A549 (cell line): ENCODE results near the gene RAET1L. TPM values are rescaled to one million over a fixed set of nuclear protein-coding genes. Genes with fewer than 3 reads are reported as not detected.

ENCODE experiments used
- ATAC-seq, 2 experiments: fragments of 200-7000 bp in 1 of 2; fragments of >200 bp in 1 of 2; cut with Nextera tagmentation in 1 of 2; cut with Tn5 transposase in 1 of 2; 3 replicates each; pipeline versions ENCODE4 v1.8.0 to v1.9.1; 2018 to 2020; ENCODE audit warnings: mild to moderate bottlenecking in 1 of 2, moderate library complexity in 1 of 2
- CTCF ChIA-PET: fragments of 300-600 bp; sonication (Branson Sonifier 250); formaldehyde crosslinking; extraction: SDS; loops from one replicate; lab custom pipeline; 2021; ENCODE audit warnings: antibody characterized with exemption, inconsistent platforms; lab: Yijun Ruan, JAX
- POLR2A ChIA-PET: fragments of 350-600 bp; formaldehyde crosslinking; extraction: SDS; loops from one replicate; lab custom pipeline; 2021; ENCODE audit warnings: antibody characterized with exemption, inconsistent platforms; lab: Yijun Ruan, JAX
- DNase-seq, 2 experiments: peaks; one replicate each; pipeline versions ENCODE4 v3.0.0 to v3.0.0-alpha.2; 2011 to 2016; ENCODE audit warnings: low read depth in 1 of 2, low spot score in 1 of 2
- FAIRE-seq: peaks from 2 replicates; lab custom pipeline; 2011; peaks lifted over from hg19 to GRCh38; lab: Jason Lieb, UNC
- H3K27ac ChIP-seq, 2 experiments: fragments of >200 bp; sonication (Bioruptor Twin); formaldehyde crosslinking; 3 replicates each; pipeline ENCODE4 v1.5.1; 2016 to 2017
- H3K4me1 ChIP-seq: fragments of >200 bp; sonication (Bioruptor Twin); formaldehyde crosslinking; 3 replicates; pipeline ENCODE4 v1.6.1; 2016
- H3K4me2 ChIP-seq: fragments of >200 bp; sonication (Bioruptor Twin); formaldehyde crosslinking; 3 replicates; pipeline ENCODE4 v1.6.1; 2016
- H3K4me3 ChIP-seq: fragments of >200 bp; sonication (Bioruptor Twin); formaldehyde crosslinking; 3 replicates; pipeline ENCODE4 v1.5.1; 2016
- H3K9me3 ChIP-seq: fragments of >200 bp; sonication (Bioruptor Twin); formaldehyde crosslinking; 3 replicates; pipeline ENCODE4 v1.6.1; 2016
- ATOH8 ChIP-seq: fragments of 250-450 bp; sonication (Bioruptor Pico); IDR thresholded peaks from 2 replicates; pipeline ENCODE4 v1.5.0; 2020; ENCODE audit warnings: low read depth, mild to moderate bottlenecking, moderate library complexity
- HDAC2 ChIP-seq: fragments of 200-600 bp; sonication (generic); IDR thresholded peaks from 2 replicates; pipeline ENCODE4 v1.6.1; 2016
- HEYL ChIP-seq: fragments of 250-450 bp; sonication (Bioruptor Pico); IDR thresholded peaks from 2 replicates; pipeline ENCODE4 v1.8.0; 2021; ENCODE audit warnings: mild to moderate bottlenecking, moderate library complexity
- MAX ChIP-seq: IDR thresholded peaks from 2 replicates; pipeline ENCODE4 v1.6.1; 2012
- NPAS2 ChIP-seq: fragments of 250-450 bp; sonication (Bioruptor Pico); IDR thresholded peaks from 2 replicates; pipeline ENCODE4 v1.8.0; 2022; ENCODE audit warnings: mild to moderate bottlenecking, moderate library complexity, borderline replicate concordance
- NR3C1 ChIP-seq: fragments of >200 bp; sonication (Bioruptor Twin); formaldehyde crosslinking; IDR thresholded peaks from 3 replicates; pipeline ENCODE4 v1.6.1; 2017
- REST ChIP-seq: fragments of 200-600 bp; sonication (generic); IDR thresholded peaks from 2 replicates; pipeline ENCODE4 v1.6.1; 2016; ENCODE audit warnings: antibody characterized with exemption, mild to moderate bottlenecking, moderate library complexity
- RFX5 ChIP-seq: fragments of 450-650 bp; IDR thresholded peaks from 2 replicates; pipeline ENCODE4 v1.7.1; 2014; ENCODE audit warnings: antibody characterized with exemption, mild to moderate bottlenecking, moderate library complexity
- USF2 ChIP-seq: fragments of 450-650 bp; IDR thresholded peaks from 2 replicates; pipeline ENCODE4 v1.6.1; 2014; ENCODE audit warnings: antibody characterized with exemption
- ZNF302 ChIP-seq: fragments of 250-450 bp; sonication (Bioruptor Pico); IDR thresholded peaks from 2 replicates; pipeline ENCODE4 v1.9.0; 2021; ENCODE audit warnings: inconsistent platforms, mild to moderate bottlenecking, moderate library complexity
- WGBS: methylation state at CpG from one replicate; pipeline ENCODE4 v1.1.6; 2017; ENCODE audit errors: missing lambda C conversion rate; 5-methylcytosine and 5-hydroxymethylcytosine counted together
- polyA plus RNA-seq, 4 experiments: library from polyadenylated mRNA; depleted of rRNA in 3 of 4; stranded (reverse); fragments of >200 nt; fragmentation: RNase III in 1 of 4; extraction: RNeasy Plus Mini Kit Qiagen cat#74134 plus additional on column Dnase treatment in 1 of 4; gene quantifications; 2 replicates in 3 of 4; 3 replicates in 1 of 4; pipeline ENCODE4 v1.2.3, GENCODE V29; 2011 to 2017

The RAET1L gene
- polyA plus RNA-seq, 2 of the 4 experiments (the other 2 are of a cell fraction), result 0.22 TPM; not detected in 1

- no peaks in the 10 kb centered on the region for H3K9me3 ChIP-seq
- CTCF ChIA-PET, result interaction anchor here (0.5 to 0.9 kb wide), 2 partner anchors 29 to 1479 kb away, joined by 3 to 5 read pairs; no protein-coding TSS in a partner anchor
- H3K4me3 ChIP-seq, result no peak overlapping the region
- no peak for ATAC-seq
- DNase-seq, result no peak
- no peak overlapping the region for H3K27ac ChIP-seq
- H3K4me1 ChIP-seq, result no peaks in the 10 kb centered on the region
- no peak overlapping the region for H3K4me2 ChIP-seq
- no peak for FAIRE-seq
- POLR2A ChIA-PET, result no interaction called here
- TF ChIP-seq REST (no peak), USF2 (no peak), NR3C1 (no peak)
Measured at GRCh38 chr6:149978610-149979009, 46.7 kb downstream of the RAET1L start.

- no peak for FAIRE-seq
- DNase-seq, result no peak
- Histone ChIP-seq H3K9me3 (no peaks in the 10 kb centered on the region), H3K4me1 (no peaks in the 10 kb centered on the region), H3K27ac (no peak overlapping the region), H3K4me3 (no peak overlapping the region), H3K4me2 (no peak overlapping the region)
- no peak for ATAC-seq
- ChIA-PET POLR2A (no interaction called here), CTCF (no interaction called here)
- WGBS, result 52% methylated on average over 4 of the region's 4 CpGs
- TF ChIP-seq ZNF302 (CRISPR knock-in tag), result no peak
- no peak for TF ChIP-seq RFX5
- TF ChIP-seq ATOH8 (CRISPR knock-in tag), result no peak
- TF ChIP-seq HEYL, result no peak
- TF ChIP-seq MAX, result no peak
- TF ChIP-seq HDAC2, result no peak
Measured at GRCh38 chr6:149977221-149977620, 48.1 kb downstream of the RAET1L start.

GRCh38 chr6:149975400-149975799 is 49.9 kb downstream of the RAET1L start:
- Histone ChIP-seq H3K4me3 (no peak overlapping the region), H3K4me2 (no peak overlapping the region), H3K27ac (no peak overlapping the region), H3K9me3 (no peaks in the 10 kb centered on the region), H3K4me1 (no peaks in the 10 kb centered on the region)
- POLR2A ChIA-PET, result no interaction called here
- DNase-seq (no peak), FAIRE-seq (no peak), ATAC-seq (no peak)
- CTCF ChIA-PET, result no interaction called here
- TF ChIP-seq REST (no peak), NPAS2 (CRISPR knock-in tag) (no peak)
